Measurements from ENCODE around the gene NTPCR.

NTPCR gene

GRCh38 chr1:233019778-233020325, 69.4 kb downstream of the NTPCR start:
- DNase-seq: no peak

GRCh38 chr1:233020426-233020825, 70.0 kb downstream of the NTPCR start:
- no peak for DNase-seq

GRCh38 chr1:233022246-233022645, 71.8 kb downstream of the NTPCR start:
- DNase-seq: no peak

GRCh38 chr1:233024199-233024598, 73.8 kb downstream of the NTPCR start:
- no peak for DNase-seq

- no peak for DNase-seq
Observed at GRCh38 chr1:233025157-233025556, 74.7 kb downstream of the NTPCR start.

- no peak for DNase-seq
Observed at GRCh38 chr1:233025567-233025966, 75.2 kb downstream of the NTPCR start.

- no peak for DNase-seq
Observed at GRCh38 chr1:233027046-233027445, 76.6 kb downstream of the NTPCR start.

- no peak for DNase-seq
Observed at GRCh38 chr1:233031521-233031920, 81.1 kb downstream of the NTPCR start.

- DNase-seq: no peak
Observed at GRCh38 chr1:233032916-233033315, 82.5 kb downstream of the NTPCR start.

- no peak for DNase-seq
Observed at GRCh38 chr1:233033361-233033760, 83.0 kb downstream of the NTPCR start.
